H9 (cell line): ENCODE results near the gene HAND1. TPM values are rescaled to one million over a fixed set of nuclear protein-coding genes. Genes with fewer than 3 reads are reported as not detected.

Experiments
- DNase-seq: peaks from one replicate; pipeline ENCODE4 v3.0.0-alpha.2; 2017
- H2AFZ ChIP-seq: one replicate; pipeline ENCODE4 v1.6.1; 2013; ENCODE audit warnings: mild to moderate bottlenecking, low read length, control low read depth, moderate library complexity
- H2AK5ac ChIP-seq: 2 replicates; pipeline ENCODE4 v1.6.1; 2013; ENCODE audit warnings: low read length, control low read depth, mixed read lengths; ENCODE audit not compliant: insufficient read length
- H2BK120ac ChIP-seq: one replicate; pipeline ENCODE4 v1.6.1; 2013; ENCODE audit warnings: low read depth, mild to moderate bottlenecking, low read length, control low read depth, inconsistent platforms; ENCODE audit not compliant: poor library complexity, severe bottlenecking
- H2BK12ac ChIP-seq: 2 replicates; pipeline ENCODE4 v1.6.1; 2013; ENCODE audit warnings: low read length, control low read depth, mixed read lengths, low read depth; ENCODE audit not compliant: insufficient read length
- H2BK15ac ChIP-seq: 2 replicates; pipeline ENCODE4 v1.6.1; 2013; ENCODE audit warnings: low read depth, low read length, control low read depth
- H2BK20ac ChIP-seq: one replicate; pipeline ENCODE4 v1.6.1; 2013; ENCODE audit warnings: low read depth, mild to moderate bottlenecking, low read length, control low read depth, inconsistent platforms; ENCODE audit not compliant: poor library complexity, severe bottlenecking
- H2BK5ac ChIP-seq: 2 replicates; pipeline ENCODE4 v1.6.1; 2013; ENCODE audit warnings: low read length, control low read depth, mixed read lengths; ENCODE audit not compliant: insufficient read length
- H3K14ac ChIP-seq: 2 replicates; pipeline ENCODE4 v1.6.1; 2013; ENCODE audit warnings: low read length, control low read depth; ENCODE audit not compliant: insufficient read depth
- H3K18ac ChIP-seq: 2 replicates; pipeline ENCODE4 v1.6.1; 2013; ENCODE audit warnings: low read depth, mild to moderate bottlenecking, mixed read lengths, low read length, control low read depth; ENCODE audit not compliant: insufficient read length
- H3K23ac ChIP-seq: 2 replicates; pipeline ENCODE4 v1.6.1; 2013; ENCODE audit warnings: low read length, control low read depth, mixed read lengths, low read depth; ENCODE audit not compliant: insufficient read length
- H3K23me2 ChIP-seq: 2 replicates; pipeline ENCODE4 v1.6.1; 2013; ENCODE audit warnings: low read depth, mild to moderate bottlenecking, mixed read lengths, low read length, control low read depth; ENCODE audit not compliant: insufficient read length, poor library complexity, severe bottlenecking
- H3K27ac ChIP-seq: 2 replicates; pipeline ENCODE4 v1.5.1; 2013; ENCODE audit warnings: low read length, control low read depth, mixed read lengths, low read depth; ENCODE audit not compliant: insufficient read length
- H3K27me3 ChIP-seq: 2 replicates; pipeline ENCODE4 v1.6.1; 2013; ENCODE audit warnings: low read length, control low read depth, inconsistent platforms; ENCODE audit not compliant: insufficient read depth
- H3K4ac ChIP-seq: 2 replicates; pipeline ENCODE4 v1.6.1; 2013; ENCODE audit warnings: low read depth, mild to moderate bottlenecking, control low read depth, inconsistent platforms, low read length, moderate library complexity
- H3K4me1 ChIP-seq: 2 replicates; pipeline ENCODE4 v1.6.1; 2013; ENCODE audit warnings: low read length, control low read depth, inconsistent platforms; ENCODE audit not compliant: insufficient read depth
- H3K4me2 ChIP-seq: 2 replicates; pipeline ENCODE4 v1.6.1; 2013; ENCODE audit warnings: low read length, control low read depth, mixed read lengths; ENCODE audit not compliant: insufficient read length, insufficient read depth
- H3K56ac ChIP-seq: 2 replicates; pipeline ENCODE4 v1.6.1; 2013; ENCODE audit warnings: low read depth, mild to moderate bottlenecking, mixed read lengths, low read length, control low read depth; ENCODE audit not compliant: insufficient read length
- H3K79me1 ChIP-seq: 2 replicates; pipeline ENCODE4 v1.6.1; 2013; ENCODE audit warnings: low read depth, mild to moderate bottlenecking, moderate library complexity, low read length, control low read depth, inconsistent platforms; ENCODE audit not compliant: insufficient read depth, poor library complexity, severe bottlenecking
- H3K79me2 ChIP-seq: 2 replicates; pipeline ENCODE4 v1.6.1; 2013; ENCODE audit warnings: low read length, control low read depth, inconsistent platforms; ENCODE audit not compliant: insufficient read depth
- H3K9ac ChIP-seq: 2 replicates; pipeline ENCODE4 v1.6.1; 2013; ENCODE audit warnings: low read length, control low read depth, mixed read lengths; ENCODE audit not compliant: insufficient read length; ENCODE audit errors: extremely low read depth
- H3K9me3 ChIP-seq: one replicate; pipeline ENCODE4 v1.6.1; 2013; ENCODE audit warnings: low read depth, low read length, inconsistent platforms; ENCODE audit not compliant: control insufficient read depth
- H3T11ph ChIP-seq: one replicate; pipeline ENCODE4 v1.6.1; 2013; ENCODE audit warnings: mild to moderate bottlenecking, low read length, control low read depth, inconsistent platforms
- H4K20me1 ChIP-seq: one replicate; pipeline ENCODE4 v1.6.1; 2013; ENCODE audit not compliant: control insufficient read depth, insufficient read length, insufficient read depth
- H4K5ac ChIP-seq: 2 replicates; pipeline ENCODE4 v1.6.1; 2013; ENCODE audit warnings: low read depth, mild to moderate bottlenecking, mixed read lengths, low read length, control low read depth; ENCODE audit not compliant: insufficient read length
- H4K8ac ChIP-seq: replicated peaks from 2 replicates; pipeline ENCODE4 v1.6.1; 2013; ENCODE audit warnings: low read length, control low read depth, mixed read lengths, low read depth; ENCODE audit not compliant: insufficient read length
- H4K91ac ChIP-seq: 2 replicates; pipeline ENCODE4 v1.6.1; 2013; ENCODE audit warnings: low read depth, mild to moderate bottlenecking, moderate library complexity, mixed read lengths, low read length, control low read depth; ENCODE audit not compliant: insufficient read length
- H3K27ac Mint-ChIP-seq, 3 experiments: 2 replicates in 2 of 3; 3 replicates in 1 of 3; pipeline ENCODE4 v1.8.0; 2020 to 2021; ENCODE audit warnings: mixed read lengths in 3 of 3, mild to moderate bottlenecking in 1 of 3, moderate library complexity in 1 of 3
- H3K27me3 Mint-ChIP-seq: 2 replicates; pipeline ENCODE4 v1.8.0; 2021; ENCODE audit warnings: low read depth, mild to moderate bottlenecking, moderate library complexity, mixed read lengths
- H3K36me3 Mint-ChIP-seq, 3 experiments: 2 replicates in 2 of 3; 3 replicates in 1 of 3; pipeline ENCODE4 v1.8.0; 2020 to 2021; ENCODE audit warnings: low read depth in 3 of 3, mixed read lengths in 3 of 3; ENCODE audit not compliant: insufficient read depth in 1 of 3
- H3K4me1 Mint-ChIP-seq, 2 experiments: 2 replicates each; pipeline ENCODE4 v1.8.0; 2020; ENCODE audit warnings: mixed read lengths in 2 of 2
- H3K4me3 Mint-ChIP-seq, 2 experiments: 2 replicates in 1 of 2; 3 replicates in 1 of 2; pipeline ENCODE4 v1.8.0; 2020 to 2021; ENCODE audit warnings: mild to moderate bottlenecking in 2 of 2, mixed read lengths in 2 of 2, moderate library complexity in 1 of 2
- H3K9me3 Mint-ChIP-seq, 2 experiments: 2 replicates in 1 of 2; 3 replicates in 1 of 2; pipeline ENCODE4 v1.8.0; 2020; ENCODE audit warnings: mild to moderate bottlenecking in 2 of 2, mixed read lengths in 2 of 2, moderate library complexity in 1 of 2
- CTCF ChIP-seq: fragments of 200-600 bp; sonication (generic); conservative IDR thresholded peaks from 3 replicates; pipeline ENCODE4 v1.8.0; 2021; ENCODE audit warnings: antibody characterized with exemption, mild to moderate bottlenecking
- WGBS: extraction: QIAGEN DNeasy Blood & Tissue Kit; methylation state at CpG from one replicate; pipeline ENCODE4 v1.1.7; 2013; ENCODE audit warnings: missing lambda C conversion rate, low lambda C conversion rate, mixed read lengths; ENCODE audit not compliant: insufficient read length; ENCODE audit errors: extremely low coverage; 5-methylcytosine and 5-hydroxymethylcytosine counted together
- total RNA-seq: library from RNA; stranded (reverse); gene quantifications from 2 replicates; pipeline ENCODE4 v1.2.1, GENCODE V29; 2021

The HAND1 gene
- total RNA-seq, 1 experiment from 2014 or later = not detected

- Histone ChIP-seq H3K56ac (no peak overlapping the region), H2BK5ac (no peak overlapping the region), H3K23me2 (no peaks in the 10 kb centered on the region), H3K23ac (no peak overlapping the region), H3K9me3 (no peaks in the 10 kb centered on the region), H3K79me1 (no peaks in the 10 kb centered on the region), H3K4ac (no peak overlapping the region), H2BK12ac (no peak overlapping the region), H4K20me1 (no peaks in the 10 kb centered on the region), H3T11ph (no peak overlapping the region), H3K4me2 (no peak overlapping the region), H3K27ac (no peak overlapping the region), H2AFZ (no peak overlapping the region), H2BK15ac (no peak overlapping the region), H3K9ac (no peak overlapping the region), H3K27me3 (no peaks in the 10 kb centered on the region), H2BK120ac (no peak overlapping the region), H2BK20ac (no peak overlapping the region), H3K79me2 (no peaks in the 10 kb centered on the region), H4K5ac (no peak overlapping the region), H3K4me1 (no peaks in the 10 kb centered on the region), H3K18ac (no peak overlapping the region), H3K14ac (no peak overlapping the region), H4K8ac (no peak overlapping the region), H4K91ac (no peak overlapping the region), H2AK5ac (no peak overlapping the region)
- no peak for TF ChIP-seq CTCF
- H3K4me3 Mint-ChIP-seq = no peak overlapping the region
- no peak for DNase-seq
- H3K4me1 Mint-ChIP-seq = peaks cover 6 to 7% of the 10 kb centered on the region in 2 experiments
- no peak overlapping the region for H3K27ac Mint-ChIP-seq
- no peaks in the 10 kb centered on the region for H3K9me3 Mint-ChIP-seq
- peaks cover 0 to 28% (median 19%) of the 10 kb centered on the region in 3 experiments; a peak in 5 of 7 replicates for H3K36me3 Mint-ChIP-seq
- no CpG with 5 or more reads among the region's 3 CpGs for WGBS
- H3K27me3 Mint-ChIP-seq = no peaks in the 10 kb centered on the region; the same call in 1 of the 2 replicates
These were observed 19.0 kb downstream of the HAND1 start for GRCh38 chr5:154459015-154459414.
